HG03439 (cell line): Measurements from ENCODE around the gene C14orf132.

ENCODE experiments used
- ATAC-seq: cut with Tn5 transposase; IDR thresholded peaks from one replicate; pipeline ENCODE4 v1.9.1; 2021; ENCODE audit warnings: mild to moderate bottlenecking, moderate library complexity; ENCODE audit not compliant: unreplicated experiment

The C14orf132 gene

GRCh38 chr14:96114002-96114401 is 74.8 kb downstream of the C14orf132 start:
- ATAC-seq: no peak

- no peak for ATAC-seq
These were observed 78.1 kb downstream of the C14orf132 start for GRCh38 chr14:96117101-96117897.

- no peak for ATAC-seq
These were observed 78.8 kb downstream of the C14orf132 start for GRCh38 chr14:96117960-96118359.

GRCh38 chr14:96118391-96118790 is 79.2 kb downstream of the C14orf132 start:
- ATAC-seq: no peak

GRCh38 chr14:96119947-96120346 is 80.8 kb downstream of the C14orf132 start:
- ATAC-seq: no peak

- ATAC-seq: no peak
These were observed 81.2 kb downstream of the C14orf132 start for GRCh38 chr14:96120392-96120791.

GRCh38 chr14:96120941-96121340 is 81.8 kb downstream of the C14orf132 start:
- ATAC-seq: no peak

GRCh38 chr14:96121660-96122395 is 82.7 kb downstream of the C14orf132 start:
- no peak for ATAC-seq

- ATAC-seq: no peak
These were observed 83.3 kb downstream of the C14orf132 start for GRCh38 chr14:96122496-96122895.

- no peak for ATAC-seq
These were observed 86.4 kb downstream of the C14orf132 start for GRCh38 chr14:96125536-96125935.

GRCh38 chr14:96126339-96126782 is 87.2 kb downstream of the C14orf132 start:
- ATAC-seq: no peak

GRCh38 chr14:96126783-96127271 is 87.7 kb downstream of the C14orf132 start:
- no peak for ATAC-seq

- no peak for ATAC-seq
These were observed 90.1 kb downstream of the C14orf132 start for GRCh38 chr14:96129128-96129736.

- ATAC-seq: no peak
These were observed 91.2 kb downstream of the C14orf132 start for GRCh38 chr14:96130391-96130790.

GRCh38 chr14:96130854-96131253 is 91.7 kb downstream of the C14orf132 start:
- no peak for ATAC-seq

GRCh38 chr14:96131836-96132235 is 92.7 kb downstream of the C14orf132 start:
- no peak for ATAC-seq

GRCh38 chr14:96134508-96134907 is 95.3 kb downstream of the C14orf132 start:
- no peak for ATAC-seq

GRCh38 chr14:96135285-96135684 is 96.1 kb downstream of the C14orf132 start:
- no peak for ATAC-seq

- ATAC-seq: no peak
These were observed 97.3 kb downstream of the C14orf132 start for GRCh38 chr14:96136371-96137005.

GRCh38 chr14:96138241-96138640 is 99.1 kb downstream of the C14orf132 start:
- ATAC-seq: no peak

GRCh38 chr14:96139169-96139568 is 100.0 kb downstream of the C14orf132 start:
- no peak for ATAC-seq
